Loucy (cell line): ENCODE results near the gene MAP3K21.

Experiments used
- CTCF ChIP-seq: fragments of 200-600 bp; sonication (generic); conservative IDR thresholded peaks from 2 replicates; pipeline ENCODE4 v1.5.1; 2014; ENCODE audit warnings: mild to moderate bottlenecking, antibody characterized with exemption, low read length
- EZH2phosphoT487 ChIP-seq: fragments of 200-600 bp; IDR thresholded peaks from 2 replicates; pipeline ENCODE4 v1.6.1; 2018; ENCODE audit warnings: antibody characterized with exemption, mild to moderate bottlenecking, moderate library complexity, borderline replicate concordance

DNA sequence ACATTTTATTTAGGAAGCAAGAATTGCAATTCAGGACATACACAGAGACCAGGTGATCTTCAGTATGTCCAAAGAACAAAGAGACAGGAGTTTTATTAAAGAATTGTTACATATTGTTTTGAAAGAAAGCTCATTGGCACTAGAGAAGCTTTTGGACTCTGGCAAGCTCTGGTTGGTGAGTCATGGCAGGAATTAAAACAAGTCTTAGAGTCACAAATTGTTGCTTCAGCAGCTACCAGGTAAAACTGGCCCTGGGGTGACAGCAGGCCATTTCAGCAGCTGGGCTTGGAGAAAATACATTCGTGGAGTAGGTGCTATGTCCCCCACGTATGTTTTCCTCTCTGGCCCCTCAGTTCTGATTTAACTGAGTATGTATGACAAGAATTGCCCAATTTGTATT is 58.8 kb downstream of the MAP3K21 start:
- no peak for TF ChIP-seq CTCF
- TF ChIP-seq EZH2phosphoT487 = no peak
